H1 (cell line): ENCODE results near the gene LRRFIP1. TPM values are rescaled to one million over a fixed set of nuclear protein-coding genes. Genes with fewer than 3 reads are reported as not detected.
A peak's percentile ranks its signal among the peaks of the same experiment; 100 is the strongest.

Experiments used
- CTCF ChIA-PET: fragments of 300-600 bp; sonication (Branson Sonifier 250); formaldehyde crosslinking; loops from one replicate; lab custom pipeline; 2021; ENCODE audit not compliant: partially characterized antibody; lab: Charles Lee
- POLR2A ChIA-PET: fragments of 300-600 bp; sonication (Branson Sonifier 250); formaldehyde crosslinking; loops from one replicate; lab custom pipeline; 2021; ENCODE audit warnings: inconsistent platforms; ENCODE audit not compliant: partially characterized antibody; lab: Charles Lee
- DNase-seq, 2 experiments: peaks; one replicate each; pipeline versions ENCODE4 v3.0.0 to v3.0.0-alpha.2; 2010 to 2022; ENCODE audit warnings: low spot score in 2 of 2, low read depth in 1 of 2, mixed read lengths in 1 of 2
- FAIRE-seq: peaks from 2 replicates; lab custom pipeline; 2011; peaks lifted over from hg19 to GRCh38; lab: Jason Lieb, UNC
- H2AFZ ChIP-seq: 2 replicates; pipeline ENCODE4 v1.8.1; 2012; ENCODE audit warnings: low read length, inconsistent platforms
- H2AK5ac ChIP-seq: 2 replicates; pipeline ENCODE4 v1.6.1; 2013; ENCODE audit warnings: low read depth, low read length
- H2BK120ac ChIP-seq: replicated peaks from 2 replicates; pipeline ENCODE3; 2013; ENCODE audit warnings: low read depth, low read length, inconsistent platforms
- H2BK12ac ChIP-seq: 2 replicates; pipeline ENCODE4 v1.6.1; 2013; ENCODE audit warnings: low read depth, low read length
- H2BK15ac ChIP-seq: 2 replicates; pipeline ENCODE4 v1.6.1; 2013; ENCODE audit warnings: low read length
- H2BK20ac ChIP-seq: 2 replicates; pipeline ENCODE4 v1.6.1; 2013; ENCODE audit warnings: low read length
- H2BK5ac ChIP-seq: 2 replicates; pipeline ENCODE4 v1.6.1; 2013; ENCODE audit warnings: low read depth, low read length
- H3K14ac ChIP-seq: 2 replicates; pipeline ENCODE4 v1.6.1; 2013; ENCODE audit warnings: inconsistent platforms; ENCODE audit not compliant: insufficient read length
- H3K18ac ChIP-seq: 2 replicates; pipeline ENCODE4 v1.6.1; 2013; ENCODE audit warnings: low read length; ENCODE audit errors: extremely low read depth
- H3K23ac ChIP-seq: 2 replicates; pipeline ENCODE4 v1.6.1; 2013; ENCODE audit warnings: inconsistent platforms; ENCODE audit not compliant: insufficient read length
- H3K23me2 ChIP-seq: 2 replicates; pipeline ENCODE4 v1.6.1; 2013; ENCODE audit warnings: low read depth, low read length
- H3K27ac ChIP-seq: 2 replicates; pipeline ENCODE4 v1.6.1; 2011; ENCODE audit warnings: low read depth, low read length, inconsistent platforms
- H3K27me3 ChIP-seq, 4 experiments: replicated peaks in 1 of 4; 1 replicate in 1 of 4; 2 replicates in 3 of 4; pipeline versions ENCODE4 v1.6.1 to v1.8.1; 2011 to 2013; ENCODE audit warnings: low read length in 3 of 4, mild to moderate bottlenecking in 3 of 4, inconsistent platforms in 2 of 4, mixed read lengths in 2 of 4, moderate library complexity in 1 of 4; ENCODE audit not compliant: control insufficient read depth in 3 of 4, insufficient read depth in 3 of 4; ENCODE audit errors: extremely low read depth in 1 of 4
- H3K36me3 ChIP-seq, 4 experiments: 2 replicates each; pipeline versions ENCODE4 v1.6.1 to v1.8.1; 2011 to 2013; ENCODE audit warnings: mild to moderate bottlenecking in 4 of 4, low read length in 3 of 4, moderate library complexity in 2 of 4, control low read depth in 1 of 4, inconsistent platforms in 1 of 4; ENCODE audit not compliant: insufficient read depth in 4 of 4, control insufficient read depth in 2 of 4
- H3K4ac ChIP-seq: replicated peaks from 2 replicates; pipeline ENCODE3; 2013; ENCODE audit warnings: low read length, low read depth, mixed read lengths, inconsistent platforms; ENCODE audit not compliant: insufficient read length
- H3K4me1 ChIP-seq, 4 experiments: replicated peaks in 1 of 4; 1 replicate in 1 of 4; 2 replicates in 3 of 4; pipeline versions ENCODE4 v1.6.1 to v1.8.1; 2011 to 2013; ENCODE audit warnings: low read length in 3 of 4, inconsistent platforms in 2 of 4, mixed read lengths in 1 of 4; ENCODE audit not compliant: insufficient read depth in 4 of 4, control insufficient read depth in 3 of 4
- H3K4me2 ChIP-seq, 2 experiments: 2 replicates each; pipeline versions ENCODE4 v1.6.1 to v1.8.1; 2011 to 2013; ENCODE audit warnings: low read depth in 2 of 2, low read length in 2 of 2, control low read depth in 1 of 2, inconsistent platforms in 1 of 2, mild to moderate bottlenecking in 1 of 2; ENCODE audit not compliant: insufficient read depth in 1 of 2
- H3K4me3 ChIP-seq, 4 experiments: fragments of 200-600, 300-600 bp in 1 of 4; sonication (generic), shearing (Covaris generic), sonication (Bioruptor Twin) in 1 of 4; 2 replicates each; pipeline versions ENCODE4 v1.5.1 to v1.8.1; 2011 to 2016; ENCODE audit warnings: low read length in 4 of 4, low read depth in 3 of 4, control low read depth in 2 of 4, inconsistent platforms in 2 of 4, mild to moderate bottlenecking in 2 of 4, mixed read lengths in 1 of 4, moderate library complexity in 1 of 4; ENCODE audit not compliant: insufficient read depth in 2 of 4; ENCODE audit errors: extremely low read depth in 1 of 4
- H3K56ac ChIP-seq: replicated peaks from 2 replicates; pipeline ENCODE3; 2013; ENCODE audit warnings: low read depth, mild to moderate bottlenecking, mixed read lengths, low read length, inconsistent platforms; ENCODE audit not compliant: insufficient read length
- H3K79me1 ChIP-seq: 2 replicates; pipeline ENCODE4 v1.6.1; 2013; ENCODE audit warnings: low read depth, low read length, control low read depth
- H3K79me2 ChIP-seq, 2 experiments: 2 replicates each; pipeline versions ENCODE4 v1.6.1 to v1.8.1; 2012 to 2013; ENCODE audit warnings: low read length in 2 of 2, mild to moderate bottlenecking in 2 of 2, inconsistent platforms in 1 of 2; ENCODE audit not compliant: insufficient read depth in 2 of 2, control insufficient read depth in 1 of 2
- H3K9ac ChIP-seq, 4 experiments: replicated peaks in 1 of 4; 1 replicate in 1 of 4; 2 replicates in 3 of 4; pipeline versions ENCODE4 v1.6.1 to v1.8.1; 2011 to 2013; ENCODE audit warnings: low read depth in 3 of 4, low read length in 3 of 4, control low read depth in 2 of 4, mild to moderate bottlenecking in 2 of 4, moderate library complexity in 2 of 4, inconsistent platforms in 1 of 4; ENCODE audit errors: extremely low read depth in 1 of 4
- H3K9me3 ChIP-seq, 2 experiments: 2 replicates each; pipeline versions ENCODE4 v1.6.1 to v1.8.1; 2012 to 2013; ENCODE audit warnings: mild to moderate bottlenecking in 2 of 2, moderate library complexity in 2 of 2, control low read depth in 1 of 2, inconsistent platforms in 1 of 2, low read depth in 1 of 2, low read length in 1 of 2, mixed read lengths in 1 of 2; ENCODE audit not compliant: insufficient read depth in 2 of 2
- H4K20me1 ChIP-seq, 2 experiments: replicated peaks in 1 of 2; 2 replicates each; pipeline versions ENCODE3 to v1.8.1; 2011 to 2013; ENCODE audit warnings: inconsistent platforms in 2 of 2, low read length in 2 of 2, mild to moderate bottlenecking in 1 of 2; ENCODE audit not compliant: insufficient read depth in 2 of 2, control insufficient read depth in 1 of 2
- H4K5ac ChIP-seq: 2 replicates; pipeline ENCODE4 v1.6.1; 2013; ENCODE audit warnings: low read length, low read depth, mixed read lengths, inconsistent platforms; ENCODE audit not compliant: insufficient read length
- H4K8ac ChIP-seq: 2 replicates; pipeline ENCODE4 v1.8.0; 2013; ENCODE audit warnings: mild to moderate bottlenecking, moderate library complexity, low read length, inconsistent platforms; ENCODE audit not compliant: insufficient read depth; ENCODE audit errors: extremely low read depth
- H4K91ac ChIP-seq: replicated peaks from 2 replicates; pipeline ENCODE3; 2013; ENCODE audit warnings: low read length, mixed read lengths, inconsistent platforms; ENCODE audit not compliant: insufficient read length
- ASH2L ChIP-seq: fragments of 200-600, 300-600 bp; sonication (generic); IDR thresholded peaks from one replicate; pipeline ENCODE4 v1.7.1; 2017; ENCODE audit warnings: low read length
- BRCA1 ChIP-seq: IDR thresholded peaks from 2 replicates; pipeline ENCODE4 v1.6.1; 2012; ENCODE audit warnings: low read depth, low read length, improper control_type of control experiment
- E2F6 ChIP-seq: IDR thresholded peaks from 2 replicates; pipeline ENCODE4 v1.6.1; 2012; ENCODE audit warnings: inconsistent platforms
- EGR1 ChIP-seq: IDR thresholded peaks from 2 replicates; pipeline ENCODE4 v1.6.1; 2011; ENCODE audit warnings: low read depth, low read length, borderline replicate concordance
- FOSL1 ChIP-seq: IDR thresholded peaks from 2 replicates; pipeline ENCODE4 v1.6.1; 2011; ENCODE audit warnings: mild to moderate bottlenecking, low read depth, low read length, moderate library complexity; ENCODE audit not compliant: insufficient read depth
- HDAC2 ChIP-seq, 2 experiments: fragments of 300-600 bp in 1 of 2; sonication (generic) in 1 of 2; IDR thresholded peaks; 2 replicates each; pipeline ENCODE4 v1.6.1; 2011 to 2012; ENCODE audit warnings: low read depth in 2 of 2, low read length in 2 of 2, mild to moderate bottlenecking in 2 of 2, moderate library complexity in 2 of 2, borderline replicate concordance in 1 of 2, inconsistent platforms in 1 of 2
- JUN ChIP-seq: IDR thresholded peaks from 2 replicates; pipeline ENCODE4 v1.6.1; 2011; ENCODE audit warnings: low read depth, mild to moderate bottlenecking, improper control_type of control experiment, low read length
- KDM1A ChIP-seq: fragments of 200-600, 300-600 bp; sonication (generic); IDR thresholded peaks from 2 replicates; pipeline ENCODE4 v1.7.1; 2016; ENCODE audit warnings: mild to moderate bottlenecking, low read length, borderline replicate concordance
- PHF8 ChIP-seq: fragments of 200-600 bp; sonication (generic); conservative IDR thresholded peaks from 2 replicates; pipeline ENCODE4 v1.7.1; 2012; ENCODE audit warnings: low read depth, mild to moderate bottlenecking, inconsistent platforms, low read length, moderate library complexity
- RFX5 ChIP-seq: IDR thresholded peaks from 2 replicates; pipeline ENCODE4 v1.6.1; 2011; ENCODE audit warnings: low read depth, low read length, improper control_type of control experiment, borderline replicate concordance
- RXRA ChIP-seq: IDR thresholded peaks from 2 replicates; pipeline ENCODE4 v1.6.1; 2011; ENCODE audit warnings: low read depth, mild to moderate bottlenecking, low read length, moderate library complexity; ENCODE audit not compliant: insufficient read depth
- SUZ12 ChIP-seq: fragments of 200-600 bp; sonication (generic); IDR thresholded peaks from 2 replicates; pipeline ENCODE4 v1.6.1; 2012; ENCODE audit warnings: mild to moderate bottlenecking, inconsistent platforms, low read length, moderate library complexity, mixed read lengths
- ZNF274 ChIP-seq: IDR thresholded peaks from 2 replicates; pipeline ENCODE4 v1.7.0; 2012; ENCODE audit warnings: low read length, borderline replicate concordance; ENCODE audit errors: extremely low read depth
- WGBS, 2 experiments: shearing (Covaris generic) in 1 of 2; methylation state at CpG; one replicate each; pipeline versions ENCODE4 v1.1.6 to v1.1.7; 2013 to 2015; ENCODE audit warnings: low lambda C conversion rate in 2 of 2, mixed read lengths in 2 of 2, inconsistent platforms in 1 of 2, low coverage in 1 of 2, missing lambda C conversion rate in 1 of 2; ENCODE audit not compliant: insufficient replicate concordance in 2 of 2, insufficient coverage in 1 of 2, insufficient read length in 1 of 2; ENCODE audit errors: extremely low coverage in 1 of 2, missing lambda C conversion rate in 1 of 2; 5-methylcytosine and 5-hydroxymethylcytosine counted together
- polyA plus RNA-seq, 7 experiments: library from polyadenylated mRNA; depleted of rRNA in 3 of 7; stranded (reverse) in 5 of 7; unstranded in 2 of 7; fragments of >200 nt in 5 of 7; fragments of 200-250 nt in 2 of 7; gene quantifications; 1 replicate in 5 of 7; 2 replicates in 1 of 7; 4 replicates in 1 of 7; pipeline versions ENCODE4 v1.2.1 to v1.2.3, GENCODE V29; 2011 to 2013; ENCODE audit warnings: missing spikeins in 2 of 7, mixed read lengths in 2 of 7
- total RNA-seq: library from RNA; stranded (reverse); fragmentation: NEBNext Ultra II Directional; extraction: Animal tissue kit (Norgen Biotek cat#: 25700); gene quantifications from 2 replicates; pipeline ENCODE4 v1.2.1, GENCODE V29; 2021

Gene LRRFIP1
- total and polyA plus RNA-seq, 2 of the 8 experiments (the other 6 are each of a cell fraction or from before 2014, with no cell fraction given) = 12.1 to 75.8 TPM

- Histone ChIP-seq H2AK5ac (no peak overlapping the region), H3K4me3 (no peak overlapping the region), H3K4ac (no peak overlapping the region), H2AFZ (no peak overlapping the region), H3K9ac (no peak overlapping the region), H3K18ac (no peak overlapping the region), H3K79me1 (peaks cover 16% of the 10 kb centered on the region), H2BK5ac (no peak overlapping the region), H4K20me1 (peaks cover 3 to 16% of the 10 kb centered on the region in 2 experiments), H3K79me2 (peaks cover 0 to 54% of the 10 kb centered on the region in 2 experiments; a peak in 2 of 4 replicates), H4K91ac (no peak overlapping the region), H3K9me3 (no peaks in the 10 kb centered on the region), H3K23ac (no peak overlapping the region), H3K56ac (no peak overlapping the region), H2BK15ac (no peak overlapping the region), H4K8ac (no peak overlapping the region), H2BK12ac (no peak overlapping the region), H3K4me1 (peaks cover 0 to 25% (median 9%) of the 10 kb centered on the region in 4 experiments; a peak in 6 of 7 replicates), H3K23me2 (no peaks in the 10 kb centered on the region), H3K27ac (no peak overlapping the region), H2BK120ac (no peak overlapping the region), H2BK20ac (no peak overlapping the region), H3K14ac (no peak overlapping the region), H3K4me2 (no peak overlapping the region), H4K5ac (no peak overlapping the region), H3K27me3 (no peaks in the 10 kb centered on the region), H3K36me3 (0 out of 8 replicates have a peak, but pooled peaks cover 0 to 3% (median 0%) of the 10 kb centered on the region in 4 experiments)
- POLR2A ChIA-PET = interaction anchor here (1.2 to 2.1 kb wide), 3 partner anchors 10 to 23 kb away, joined by 4 to 8 read pairs (median 5); no protein-coding TSS in a partner anchor
- CTCF ChIA-PET = interaction anchor here (0.9 to 2.1 kb wide), 8 partner anchors 9 to 39 kb away, joined by 3 to 11 read pairs (median 5); no protein-coding TSS in a partner anchor
- WGBS, 2 experiments = 90% methylated on average over 3 of the region's 3 CpGs; no CpG with 5 or more reads in 1 of the 2 experiments
- DNase-seq = no peak
- no peak for FAIRE-seq
- TF ChIP-seq ZNF274 (no peak), RFX5 (no peak), ASH2L (no peak), FOSL1 (no peak), BRCA1 (no peak), RXRA (no peak), EGR1 (no peak), E2F6 (no peak), SUZ12 (no peak), HDAC2 (IDR thresholded peaks at IDR 0.05; ENCODE audit: borderline replicate concordance in 1 of 2, low read depth in 2 of 2, low read length in 2 of 2) (peak in 1 of 2 experiments; percentile 37; a peak in 1 of 4 replicates), PHF8 (no peak), KDM1A (peak; percentile 96), JUN (no peak)
Observed at GRCh38 chr2:237708065-237708398, 80.6 kb downstream of the LRRFIP1 start.
